ENCODE measurements around the gene LANCL3.
"Not testable (repeated sequence)": the region's sequence is repeated elsewhere in the genome, so short reads cannot be mapped to it uniquely, and the experiment has no call there.

- TF ChIP-seq, protein P1, sequence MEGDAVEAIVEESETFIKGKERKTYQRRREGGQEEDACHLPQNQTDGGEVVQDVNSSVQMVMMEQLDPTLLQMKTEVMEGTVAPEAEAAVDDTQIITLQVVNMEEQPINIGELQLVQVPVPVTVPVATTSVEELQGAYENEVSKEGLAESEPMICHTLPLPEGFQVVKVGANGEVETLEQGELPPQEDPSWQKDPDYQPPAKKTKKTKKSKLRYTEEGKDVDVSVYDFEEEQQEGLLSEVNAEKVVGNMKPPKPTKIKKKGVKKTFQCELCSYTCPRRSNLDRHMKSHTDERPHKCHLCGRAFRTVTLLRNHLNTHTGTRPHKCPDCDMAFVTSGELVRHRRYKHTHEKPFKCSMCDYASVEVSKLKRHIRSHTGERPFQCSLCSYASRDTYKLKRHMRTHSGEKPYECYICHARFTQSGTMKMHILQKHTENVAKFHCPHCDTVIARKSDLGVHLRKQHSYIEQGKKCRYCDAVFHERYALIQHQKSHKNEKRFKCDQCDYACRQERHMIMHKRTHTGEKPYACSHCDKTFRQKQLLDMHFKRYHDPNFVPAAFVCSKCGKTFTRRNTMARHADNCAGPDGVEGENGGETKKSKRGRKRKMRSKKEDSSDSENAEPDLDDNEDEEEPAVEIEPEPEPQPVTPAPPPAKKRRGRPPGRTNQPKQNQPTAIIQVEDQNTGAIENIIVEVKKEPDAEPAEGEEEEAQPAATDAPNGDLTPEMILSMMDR (IDR thresholded peaks at IDR 0.05): not testable (repeated sequence)
- TF ChIP-seq POLR2A (IDR thresholded peaks at IDR 0.05): not testable (repeated sequence)
Measured at GRCh38 chrX:37570349-37570748, 1.1 kb upstream of the LANCL3 start.
